ENCODE measurements around the gene UNC13B. TPM values are rescaled to one million over a fixed set of nuclear protein-coding genes. Genes with fewer than 3 reads are reported as not detected.

The UNC13B gene
- 6.3 TPM for polyA plus RNA-seq (2013)

GRCh38 chr9:35161713-35162604 is at the start of gene UNC13B:
TSS of gene UNC13B (plus strand) at chr9:35162009. CDS start at chr9:35162284, 275 bp downstream.
- under 1% methylated on average over 55 of the region's 70 CpGs for WGBS (ENCODE audit: insufficient coverage)
- Histone ChIP-seq H3K4me1 (ENCODE audit: control extremely low read depth in 1 of 4, control insufficient read depth in 4 of 4, insufficient read depth in 4 of 4, low read length in 3 of 4) (peaks cover 2 to 22% (median 14%) of the 10 kb centered on the region in 4 experiments), H3K27me3 (replicated peaks in 2 of 5; ENCODE audit: control insufficient read depth in 4 of 5, insufficient read depth in 5 of 5, low read length in 4 of 5) (peaks cover 0 to 1% (median 0%) of the 10 kb centered on the region in 5 experiments), H3K36me3 (ENCODE audit: control insufficient read depth in 4 of 4, insufficient read depth in 4 of 4, low read length in 3 of 4) (no peaks in the 10 kb centered on the region), H3K9me3 (ENCODE audit: control extremely low read depth in 1 of 5, control insufficient read depth in 4 of 5, insufficient read depth in 2 of 5, low read depth in 1 of 5, low read length in 4 of 5) (no peaks in the 10 kb centered on the region), H3K4me3 (ENCODE audit: control insufficient read depth in 1 of 7, extremely low read depth in 1 of 7, insufficient read depth in 4 of 7, low read depth in 2 of 7, low read length in 6 of 7) (peak within 1 kb of the TSS; percentile 83 to 98 (median 86)), H3K27ac (ENCODE audit: insufficient read depth in 1 of 2, low read depth in 1 of 2, low read length in 2 of 2, poor library complexity in 1 of 2, severe bottlenecking in 2 of 2) (no peak within 1 kb of the TSS)
- ChIA-PET CTCF (interaction anchor here (1.0 to 1.5 kb wide), 2 partner anchors 12 to 392 kb away, joined by 3 read pairs; no protein-coding TSS in a partner anchor), POLR2A (interaction anchor here (1.3 kb wide), 1 partner anchor 59 kb away, joined by 4 read pairs; the partner anchor contains the start of gene STOML2)
- peak; percentile 90 to 92 (median 90) for DNase-seq

- Histone ChIP-seq H3K4me1 (ENCODE audit: control extremely low read depth in 1 of 4, control insufficient read depth in 4 of 4, insufficient read depth in 4 of 4, low read length in 3 of 4) (peaks cover 30 to 85% (median 80%) of the 10 kb centered on the region in 4 experiments), H3K27me3 (replicated peaks in 2 of 5; ENCODE audit: control insufficient read depth in 4 of 5, insufficient read depth in 5 of 5, low read length in 4 of 5) (no peaks in the 10 kb centered on the region), H3K27ac (ENCODE audit: insufficient read depth in 1 of 2, low read depth in 1 of 2, low read length in 2 of 2, poor library complexity in 1 of 2, severe bottlenecking in 2 of 2) (peak overlapping the region in 1 of 2 experiments; percentile 88), H3K36me3 (ENCODE audit: control insufficient read depth in 4 of 4, insufficient read depth in 4 of 4, low read length in 3 of 4) (peaks cover 0 to 7% (median 3%) of the 10 kb centered on the region in 4 experiments), H3K4me3 (ENCODE audit: control insufficient read depth in 1 of 7, extremely low read depth in 1 of 7, insufficient read depth in 4 of 7, low read depth in 2 of 7, low read length in 6 of 7) (peak overlapping the region in 5 of 7 experiments; percentile 39 to 75 (median 55)), H3K9me3 (ENCODE audit: control extremely low read depth in 1 of 5, control insufficient read depth in 4 of 5, insufficient read depth in 2 of 5, low read depth in 1 of 5, low read length in 4 of 5) (no peaks in the 10 kb centered on the region)
- 98% methylated on average over 3 of the region's 3 CpGs for WGBS (ENCODE audit: insufficient coverage)
- ChIA-PET POLR2A (interaction anchor here (1.2 to 1.6 kb wide), 2 partner anchors 9 to 32 kb away, joined by 3 to 5 read pairs; partner anchors contain the start of gene STOML2), CTCF (interaction anchor here (1.0 to 7.8 kb wide), 4 partner anchors 10 to 146 kb away, joined by 3 to 48 read pairs (median 8); partner anchors contain the start of genes PIGO and STOML2)
- peak in 1 of 3 donors; percentile 34 for DNase-seq
These were observed 49.4 kb upstream of the UNC13B start for GRCh38 chr9:35112257-35113020.

GRCh38 chr9:35114113-35114839 is 47.5 kb upstream of the UNC13B start:
- peak overlapping the region; percentile 65 to 87 for H3K27ac ChIP-seq (ENCODE audit: insufficient read depth in 1 of 2, low read depth in 1 of 2, low read length in 2 of 2, poor library complexity in 1 of 2, severe bottlenecking in 2 of 2)
- H3K4me1 ChIP-seq (ENCODE audit: control extremely low read depth in 1 of 4, control insufficient read depth in 4 of 4, insufficient read depth in 4 of 4, low read length in 3 of 4): peaks cover 26 to 67% (median 64%) of the 10 kb centered on the region in 4 experiments
- H3K4me3 ChIP-seq (ENCODE audit: control insufficient read depth in 1 of 7, extremely low read depth in 1 of 7, insufficient read depth in 4 of 7, low read depth in 2 of 7, low read length in 6 of 7): peak overlapping the region; percentile 42 to 97 (median 83)
- H3K36me3 ChIP-seq (ENCODE audit: control insufficient read depth in 4 of 4, insufficient read depth in 4 of 4, low read length in 3 of 4): no peaks in the 10 kb centered on the region
- ChIA-PET POLR2A (no interaction called here), CTCF (interaction anchor here (0.9 to 7.8 kb wide), 11 partner anchors 8 to 505 kb away, joined by 3 to 48 read pairs (median 4); partner anchors contain the start of genes PIGO and STOML2)
- WGBS (ENCODE audit: insufficient coverage): 0% methylated on average over 2 of the region's 5 CpGs
- peak; percentile 68 to 90 (median 83) for DNase-seq
- no peaks in the 10 kb centered on the region for H3K9me3 ChIP-seq (ENCODE audit: control extremely low read depth in 1 of 5, control insufficient read depth in 4 of 5, insufficient read depth in 2 of 5, low read depth in 1 of 5, low read length in 4 of 5)
- H3K27me3 ChIP-seq (replicated peaks in 2 of 5; ENCODE audit: control insufficient read depth in 4 of 5, insufficient read depth in 5 of 5, low read length in 4 of 5): no peaks in the 10 kb centered on the region

- ChIA-PET CTCF (interaction anchor here (0.9 to 7.8 kb wide), 12 partner anchors 9 to 504 kb away, joined by 3 to 48 read pairs (median 4); partner anchors contain the start of genes STOML2 and VCP), POLR2A (interaction anchor here (0.9 to 1.5 kb wide), 3 partner anchors 12 to 377 kb away, joined by 3 to 6 read pairs (median 6); partner anchors contain the start of genes FANCG and STOML2)
- peak in 2 of 3 donors; percentile 53 to 62 for DNase-seq
- Histone ChIP-seq H3K27me3 (replicated peaks in 2 of 5; ENCODE audit: control insufficient read depth in 4 of 5, insufficient read depth in 5 of 5, low read length in 4 of 5) (no peaks in the 10 kb centered on the region), H3K9me3 (ENCODE audit: control extremely low read depth in 1 of 5, control insufficient read depth in 4 of 5, insufficient read depth in 2 of 5, low read depth in 1 of 5, low read length in 4 of 5) (no peaks in the 10 kb centered on the region), H3K4me1 (ENCODE audit: control extremely low read depth in 1 of 4, control insufficient read depth in 4 of 4, insufficient read depth in 4 of 4, low read length in 3 of 4) (peaks cover 19 to 60% (median 57%) of the 10 kb centered on the region in 4 experiments), H3K4me3 (ENCODE audit: control insufficient read depth in 1 of 7, extremely low read depth in 1 of 7, insufficient read depth in 4 of 7, low read depth in 2 of 7, low read length in 6 of 7) (peak overlapping the region; percentile 42 to 97 (median 83)), H3K27ac (ENCODE audit: insufficient read depth in 1 of 2, low read depth in 1 of 2, low read length in 2 of 2, poor library complexity in 1 of 2, severe bottlenecking in 2 of 2) (peak overlapping the region; percentile 65 to 87), H3K36me3 (ENCODE audit: control insufficient read depth in 4 of 4, insufficient read depth in 4 of 4, low read length in 3 of 4) (no peaks in the 10 kb centered on the region)
- WGBS (ENCODE audit: insufficient coverage): 2% methylated on average over 10 of the region's 12 CpGs
These were observed 46.8 kb upstream of the UNC13B start for GRCh38 chr9:35114840-35115628.

GRCh38 chr9:35115680-35116538 is 45.9 kb upstream of the UNC13B start, which contains the start of gene ATOSB:
TSS of gene ATOSB (minus strand) at chr9:35115862. CDS start at chr9:35108274, 7,588 bp downstream.
- Histone ChIP-seq H3K9me3 (ENCODE audit: control extremely low read depth in 1 of 5, control insufficient read depth in 4 of 5, insufficient read depth in 2 of 5, low read depth in 1 of 5, low read length in 4 of 5) (no peaks in the 10 kb centered on the region), H3K27me3 (replicated peaks in 2 of 5; ENCODE audit: control insufficient read depth in 4 of 5, insufficient read depth in 5 of 5, low read length in 4 of 5) (no peaks in the 10 kb centered on the region), H3K4me1 (ENCODE audit: control extremely low read depth in 1 of 4, control insufficient read depth in 4 of 4, insufficient read depth in 4 of 4, low read length in 3 of 4) (peaks cover 14 to 51% (median 48%) of the 10 kb centered on the region in 4 experiments), H3K27ac (ENCODE audit: insufficient read depth in 1 of 2, low read depth in 1 of 2, low read length in 2 of 2, poor library complexity in 1 of 2, severe bottlenecking in 2 of 2) (peak within 1 kb of the TSS; percentile 65 to 87), H3K4me3 (ENCODE audit: control insufficient read depth in 1 of 7, extremely low read depth in 1 of 7, insufficient read depth in 4 of 7, low read depth in 2 of 7, low read length in 6 of 7) (peak within 1 kb of the TSS; percentile 42 to 97 (median 83)), H3K36me3 (ENCODE audit: control insufficient read depth in 4 of 4, insufficient read depth in 4 of 4, low read length in 3 of 4) (no peaks in the 10 kb centered on the region)
- POLR2A ChIA-PET: interaction anchor here (0.6 to 1.5 kb wide), 4 partner anchors 13 to 376 kb away, joined by 3 to 6 read pairs (median 5); partner anchors contain the start of genes FANCG and STOML2
- 0% methylated on average over 38 of the region's 54 CpGs for WGBS (ENCODE audit: insufficient coverage)
- CTCF ChIA-PET: interaction anchor here (0.6 to 7.8 kb wide), 11 partner anchors 10 to 438 kb away, joined by 3 to 48 read pairs (median 4); partner anchors contain the start of genes STOML2 and VCP
- peak; percentile 97 to 99 (median 99) for DNase-seq

All from common myeloid progenitor, CD34-positive (primary cell).